SJSA1 (cell line): ENCODE data around the gene DNPH1. TPM values are rescaled to one million over a fixed set of nuclear protein-coding genes. Genes with fewer than 3 reads are reported as not detected.

ENCODE experiments used
- DNase-seq, 2 experiments: peaks; one replicate each; pipeline ENCODE4 v3.0.0-alpha.2; 2015 to 2020; ENCODE audit warnings: low spot score in 2 of 2, low read depth in 1 of 2
- H3K27ac ChIP-seq: fragments of 250-450 bp; sonication (Bioruptor Pico); 2 replicates; pipeline ENCODE4 v1.5.1; 2020; ENCODE audit warnings: mild to moderate bottlenecking, moderate library complexity
- H3K27me3 ChIP-seq: fragments of 250-450 bp; sonication (Bioruptor Pico); replicated peaks from 2 replicates; pipeline ENCODE4 v1.5.1; 2020; ENCODE audit warnings: mild to moderate bottlenecking, moderate library complexity
- H3K36me3 ChIP-seq: fragments of 250-450 bp; sonication (Bioruptor Pico); 2 replicates; pipeline ENCODE4 v1.5.1; 2020; ENCODE audit warnings: mild to moderate bottlenecking
- H3K4me1 ChIP-seq: fragments of 250-450 bp; sonication (Bioruptor Pico); replicated peaks from 2 replicates; pipeline ENCODE4 v1.6.1; 2021; ENCODE audit warnings: mild to moderate bottlenecking
- H3K4me3 ChIP-seq: fragments of 250-450 bp; sonication (Bioruptor Pico); 2 replicates; pipeline ENCODE4 v1.5.1; 2020; ENCODE audit warnings: mild to moderate bottlenecking
- H3K9me3 ChIP-seq: fragments of 250-450 bp; sonication (Bioruptor Pico); replicated peaks from 2 replicates; pipeline ENCODE4 v1.5.1; 2020; ENCODE audit warnings: mild to moderate bottlenecking
- total RNA-seq: library from RNA; depleted of rRNA; stranded (reverse); fragments of >200 nt; shearing (Covaris generic); gene quantifications from 2 replicates; pipeline ENCODE4 v1.2.3, GENCODE V29; 2014

DNPH1 gene
- total RNA-seq, 1 experiment from 2014 or later = 35.7 TPM

GRCh38 chr6:43184268-43184985, 44.9 kb downstream of the DNPH1 start:
- Histone ChIP-seq H3K27ac (no peak overlapping the region), H3K4me3 (no peak overlapping the region), H3K27me3 (no peaks in the 10 kb centered on the region), H3K9me3 (no peaks in the 10 kb centered on the region), H3K4me1 (peaks cover 16% of the 10 kb centered on the region), H3K36me3 (peaks cover 77% of the 10 kb centered on the region)
- no peak for DNase-seq

GRCh38 chr6:43183441-43183840, 45.8 kb downstream of the DNPH1 start:
- Histone ChIP-seq H3K27me3 (no peaks in the 10 kb centered on the region), H3K27ac (no peak overlapping the region), H3K36me3 (peaks cover 83% of the 10 kb centered on the region), H3K4me3 (no peak overlapping the region; the same call in 1 of the 2 replicates), H3K4me1 (peaks cover 16% of the 10 kb centered on the region), H3K9me3 (no peaks in the 10 kb centered on the region)
- DNase-seq = no peak

DNA sequence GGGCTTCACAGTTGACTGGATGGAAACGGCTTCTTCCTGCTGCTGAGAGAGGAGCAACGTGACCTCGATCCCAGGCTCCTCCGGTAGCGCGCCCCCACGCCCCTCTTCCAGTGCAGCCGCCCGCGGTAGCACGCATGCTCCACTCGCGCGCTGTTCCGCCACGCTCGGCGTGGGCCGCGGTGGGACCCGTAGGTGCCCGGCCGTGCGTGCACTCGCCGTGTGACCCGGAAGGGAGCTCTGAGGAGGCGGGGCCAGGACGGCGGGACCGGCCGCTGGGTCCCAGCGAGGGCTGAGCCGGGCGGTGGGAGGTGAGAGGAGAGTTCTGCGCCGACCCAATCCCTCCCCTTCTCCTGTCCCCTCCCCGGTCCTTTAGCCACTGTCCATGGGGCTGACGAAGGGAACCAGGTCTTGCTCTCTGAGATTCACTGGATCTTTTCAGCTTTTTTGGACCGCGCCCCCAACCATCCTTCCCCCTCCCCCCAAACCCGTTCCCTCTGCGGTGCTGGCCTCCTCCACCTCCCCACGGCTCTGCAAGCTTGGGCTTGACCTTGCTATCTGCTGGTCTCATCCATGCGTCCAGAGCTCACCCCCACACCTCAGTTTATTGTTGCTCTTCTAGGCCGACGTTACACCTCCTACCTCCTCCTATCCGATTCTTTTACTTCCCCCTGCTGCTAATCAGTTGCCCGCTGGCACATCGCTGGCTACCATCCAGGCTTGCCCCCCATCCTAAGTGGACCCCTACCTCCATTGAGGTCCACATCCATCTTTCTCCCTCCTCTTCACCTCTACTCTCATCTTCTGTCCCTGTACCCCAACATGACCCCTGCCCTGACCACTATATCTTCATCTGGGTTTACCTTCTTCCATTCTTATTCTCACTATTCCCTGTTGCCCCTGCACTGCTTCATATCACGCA, 47.1 kb downstream of the DNPH1 start, which contains the start of gene CUL9:
CUL9 (plus strand) TSS at position 255 of the 919 bp plus-strand sequence. CDS start 2,115 bp downstream, outside the sequence.
- Histone ChIP-seq H3K27ac (peak within 1 kb of the TSS; percentile 34), H3K4me1 (peaks cover 16% of the 10 kb centered on the region), H3K36me3 (peaks cover 83% of the 10 kb centered on the region), H3K9me3 (no peaks in the 10 kb centered on the region), H3K27me3 (no peaks in the 10 kb centered on the region), H3K4me3 (peak within 1 kb of the TSS; percentile 58)
- peak; percentile 57 to 78 for DNase-seq

DNA sequence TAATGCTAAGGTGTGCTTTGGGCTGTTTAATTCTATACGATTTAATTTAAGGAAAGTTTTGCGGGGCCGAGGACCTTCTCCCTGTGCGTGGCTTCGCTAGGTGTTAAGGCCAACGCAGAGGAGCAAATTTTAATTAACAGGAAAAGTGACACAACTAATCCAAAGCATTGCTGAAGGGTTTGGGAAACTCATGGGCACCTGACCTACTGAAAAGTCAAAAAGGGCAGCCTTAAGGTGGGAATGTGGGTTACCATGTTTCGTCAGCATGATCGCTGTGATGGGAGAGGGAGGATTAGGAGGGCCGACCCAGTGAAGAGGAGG, 47.7 kb downstream of the DNPH1 start:
- DNase-seq = no peak
- Histone ChIP-seq H3K27ac (peak overlapping the region; percentile 34), H3K36me3 (peaks cover 83% of the 10 kb centered on the region), H3K4me1 (peaks cover 16% of the 10 kb centered on the region), H3K4me3 (peak overlapping the region; percentile 58), H3K9me3 (no peaks in the 10 kb centered on the region), H3K27me3 (no peaks in the 10 kb centered on the region)

DNA sequence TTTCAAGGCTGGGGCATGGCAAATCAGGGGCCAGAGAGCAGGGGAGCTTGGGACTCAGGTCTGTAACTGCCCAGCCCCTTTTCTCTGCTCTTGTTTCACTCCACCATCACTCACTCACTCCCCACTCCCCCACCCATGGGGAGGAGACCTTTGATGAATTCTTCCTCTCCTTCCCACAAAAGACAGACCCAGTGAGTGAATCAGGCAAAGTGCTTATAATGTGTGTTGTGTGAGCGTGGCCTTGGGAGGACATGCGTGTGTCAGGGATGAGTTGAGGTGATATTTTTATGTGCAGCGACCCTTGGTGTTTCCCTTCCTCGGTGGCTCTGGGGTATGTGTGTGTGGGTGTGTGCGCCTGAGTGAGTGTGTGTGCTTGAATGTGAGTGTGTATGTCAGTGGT, 48.3 kb downstream of the DNPH1 start:
- Histone ChIP-seq H3K4me3 (no peak overlapping the region), H3K36me3 (peaks cover 83% of the 10 kb centered on the region), H3K4me1 (peaks cover 16% of the 10 kb centered on the region), H3K27me3 (no peaks in the 10 kb centered on the region), H3K27ac (no peak overlapping the region), H3K9me3 (no peaks in the 10 kb centered on the region)
- no peak for DNase-seq

GRCh38 chr6:43180058-43180457, 49.2 kb downstream of the DNPH1 start:
- Histone ChIP-seq H3K4me3 (no peak overlapping the region), H3K36me3 (peaks cover 84% of the 10 kb centered on the region), H3K27me3 (no peaks in the 10 kb centered on the region), H3K4me1 (peaks cover 19% of the 10 kb centered on the region), H3K27ac (no peak overlapping the region), H3K9me3 (no peaks in the 10 kb centered on the region)
- DNase-seq = no peak

- Histone ChIP-seq H3K4me3 (no peak overlapping the region), H3K27me3 (no peaks in the 10 kb centered on the region), H3K27ac (no peak overlapping the region), H3K9me3 (no peaks in the 10 kb centered on the region), H3K36me3 (peaks cover 81% of the 10 kb centered on the region), H3K4me1 (peaks cover 26% of the 10 kb centered on the region)
- no peak for DNase-seq
Observed at GRCh38 chr6:43178951-43179830, 50.1 kb downstream of the DNPH1 start.

DNA sequence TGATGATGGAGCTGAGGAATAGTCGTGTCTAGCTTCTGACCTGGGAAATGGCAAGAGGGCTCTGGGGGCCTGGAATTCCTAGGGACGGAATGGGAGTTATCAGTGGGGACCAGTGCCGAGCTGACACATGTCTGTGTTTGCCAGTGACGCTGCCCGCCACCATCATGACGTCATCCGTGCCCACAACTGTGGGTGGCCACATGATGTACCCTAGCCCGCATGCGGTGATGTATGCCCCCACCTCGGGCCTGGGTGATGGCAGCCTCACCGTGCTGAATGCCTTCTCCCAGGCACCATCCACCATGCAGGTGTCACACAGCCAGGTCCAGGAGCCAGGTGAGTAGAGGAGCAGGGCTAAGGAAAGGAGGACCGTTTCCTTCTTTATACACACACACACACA, 51.1 kb downstream of the DNPH1 start:
- Histone ChIP-seq H3K27ac (no peak overlapping the region), H3K36me3 (peaks cover 81% of the 10 kb centered on the region), H3K27me3 (no peaks in the 10 kb centered on the region)

GRCh38 chr6:43176423-43176786, 52.9 kb downstream of the DNPH1 start:
- H3K4me1 ChIP-seq = peaks cover 26% of the 10 kb centered on the region
- H3K27me3 ChIP-seq = no peaks in the 10 kb centered on the region
- no peak overlapping the region for H3K4me3 ChIP-seq
- peaks cover 77% of the 10 kb centered on the region for H3K36me3 ChIP-seq
- DNase-seq = no peak
- no peaks in the 10 kb centered on the region for H3K9me3 ChIP-seq
- H3K27ac ChIP-seq = no peak overlapping the region

More for the DNA sequence above, 51.1 kb downstream of the DNPH1 start:
- peaks cover 32% of the 10 kb centered on the region for H3K4me1 ChIP-seq
- no peak for DNase-seq
- no peaks in the 10 kb centered on the region for H3K9me3 ChIP-seq
- no peak overlapping the region for H3K4me3 ChIP-seq

- peaks cover 26% of the 10 kb centered on the region for H3K4me1 ChIP-seq
- no peak overlapping the region for H3K4me3 ChIP-seq
- H3K27ac ChIP-seq = no peak overlapping the region
Observed at GRCh38 chr6:43175676-43176422, 53.4 kb downstream of the DNPH1 start.

More at GRCh38 chr6:43175676-43176422, 53.4 kb downstream of the DNPH1 start:
- H3K9me3 ChIP-seq = no peaks in the 10 kb centered on the region
- H3K36me3 ChIP-seq = peaks cover 73% of the 10 kb centered on the region
- H3K27me3 ChIP-seq = no peaks in the 10 kb centered on the region
- no peak for DNase-seq
